Ovary (tissue), 9 donors: ENCODE results near the gene LCTL. TPM values are rescaled to one million over a fixed set of nuclear protein-coding genes. Genes with fewer than 3 reads are reported as not detected.

Source experiments
- DNase-seq, 5 donors: peaks; one replicate each; pipeline ENCODE4 v3.0.0-alpha.2; 2019 to 2020
- H3K27ac ChIP-seq, 2 donors: fragments of 200-600 bp; one replicate each; pipeline versions ENCODE4 v1.5.1 to v1.8.0; 2019 to 2022
- H3K27me3 ChIP-seq: fragments of 200-600 bp; one replicate; pipeline ENCODE4 v1.8.0; 2022
- H3K36me3 ChIP-seq: fragments of 200-600 bp; sonication (generic); one replicate; pipeline ENCODE4 v1.5.1; 2019
- H3K4me1 ChIP-seq: one replicate; pipeline ENCODE4 v1.8.1; 2013; ENCODE audit warnings: mild to moderate bottlenecking, moderate library complexity; ENCODE audit not compliant: insufficient read depth
- H3K4me3 ChIP-seq: fragments of 200-600 bp; sonication (generic); one replicate; pipeline ENCODE4 v1.5.1; 2017
- H3K9me3 ChIP-seq, 2 donors: fragments of 200-600 bp in 1 of 2; sonication (generic) in 1 of 2; one replicate each; pipeline versions ENCODE4 v1.5.1 to v1.8.1; 2013 to 2019; ENCODE audit warnings: mild to moderate bottlenecking in 1 of 2, moderate library complexity in 1 of 2
- EP300 ChIP-seq: sonication (generic); formaldehyde crosslinking; IDR thresholded peaks from one replicate; pipeline ENCODE4 v1.6.1; 2017; ENCODE audit warnings: antibody characterized with exemption
- POLR2A ChIP-seq: fragments of 450-650 bp; IDR thresholded peaks from one replicate; pipeline ENCODE4 v1.6.1; 2017; ENCODE audit warnings: antibody characterized with exemption, mild to moderate bottlenecking, moderate library complexity
- WGBS, 3 donors: extraction: QIAGEN DNeasy Blood & Tissue Kit in 1 of 3; methylation state at CpG; one replicate each; pipeline versions ENCODE4 v1.1.5 to v1.1.7; 2013 to 2017; 5-methylcytosine and 5-hydroxymethylcytosine counted together
- intact Hi-C, 4 donors: fragments of 100-400 bp; cut with DNase I; formaldehyde crosslinking; loops; one replicate each; pipeline versions ENCODE4 v1.11.0 to v1.15.1; 2022 to 2023
- polyA plus RNA-seq, 2 donors: library from polyadenylated mRNA; stranded (reverse); fragments of 200-250 nt in 1 of 2; fragments of 350-450 nt in 1 of 2; fragmentation: Illumina TruSeq in 1 of 2; extraction: RNeasy Lipid Tissue Mini Kit (QIAGEN cat#74804) in 1 of 2; gene quantifications; one replicate each; pipeline ENCODE4 v1.2.3, GENCODE V29; 2013 to 2014
- total RNA-seq, 7 donors: library from RNA; depleted of rRNA in 2 of 7; stranded (reverse); fragments of >200 nt in 2 of 7; fragmentation: NEBNext Ultra II Directional in 3 of 7; extraction: Animal tissue kit (Norgen Biotek cat#: 25700) in 3 of 7; gene quantifications; one replicate each; pipeline versions ENCODE4 v1.1.0 to v1.2.4, GENCODE V29; 2016 to 2023
- TF ChIP-seq, protein P1 (sequence below), 3 donors: fragments of 450-650 bp in 2 of 3; fragments of 200-600 bp in 1 of 3; IDR thresholded peaks; one replicate each; pipeline versions ENCODE4 v1.5.1 to v1.8.0; 2016 to 2022; ENCODE audit warnings: antibody characterized with exemption in 3 of 3, mild to moderate bottlenecking in 1 of 3
- donor health status: DM: no; HTN: no; CAD: no; lungs with moderate emphysema.
- donor health status: DM: no; HTN: no; CAD: no.
- donor health status: Bipolar disorder and iron deficiency.
- donor health status: DM: yes; HTN: yes; CAD: no.
- donor health status: DM: no; HTN: no; CAD: no.
- donor health status: DM: yes; HTN: yes; CAD: no.

Gene LCTL
- total and polyA plus RNA-seq, 9 donors, result 0.23 TPM; not detected in 8

GRCh38 chr15:66566963-66567531, 1.2 kb upstream of the LCTL start:
- Histone ChIP-seq H3K27ac (no peak overlapping the region), H3K4me1 (peaks cover 2% of the 10 kb centered on the region), H3K27me3 (no peaks in the 10 kb centered on the region), H3K9me3 (no peaks in the 10 kb centered on the region), H3K36me3 (no peaks in the 10 kb centered on the region), H3K4me3 (no peak overlapping the region)
- 25 to 31% (median 30%) methylated on average over 15 of the region's 15 CpGs for WGBS, 3 donors
- TF ChIP-seq, protein P1, sequence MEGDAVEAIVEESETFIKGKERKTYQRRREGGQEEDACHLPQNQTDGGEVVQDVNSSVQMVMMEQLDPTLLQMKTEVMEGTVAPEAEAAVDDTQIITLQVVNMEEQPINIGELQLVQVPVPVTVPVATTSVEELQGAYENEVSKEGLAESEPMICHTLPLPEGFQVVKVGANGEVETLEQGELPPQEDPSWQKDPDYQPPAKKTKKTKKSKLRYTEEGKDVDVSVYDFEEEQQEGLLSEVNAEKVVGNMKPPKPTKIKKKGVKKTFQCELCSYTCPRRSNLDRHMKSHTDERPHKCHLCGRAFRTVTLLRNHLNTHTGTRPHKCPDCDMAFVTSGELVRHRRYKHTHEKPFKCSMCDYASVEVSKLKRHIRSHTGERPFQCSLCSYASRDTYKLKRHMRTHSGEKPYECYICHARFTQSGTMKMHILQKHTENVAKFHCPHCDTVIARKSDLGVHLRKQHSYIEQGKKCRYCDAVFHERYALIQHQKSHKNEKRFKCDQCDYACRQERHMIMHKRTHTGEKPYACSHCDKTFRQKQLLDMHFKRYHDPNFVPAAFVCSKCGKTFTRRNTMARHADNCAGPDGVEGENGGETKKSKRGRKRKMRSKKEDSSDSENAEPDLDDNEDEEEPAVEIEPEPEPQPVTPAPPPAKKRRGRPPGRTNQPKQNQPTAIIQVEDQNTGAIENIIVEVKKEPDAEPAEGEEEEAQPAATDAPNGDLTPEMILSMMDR (IDR thresholded peaks at IDR 0.05), result peak; percentile 45 to 69 (median 46)
- TF ChIP-seq EP300, result no peak
- peak; percentile 38 to 64 (median 50) for DNase-seq
- intact Hi-C loops, result no loop called here

- no peak for TF ChIP-seq POLR2A
- no peak for TF ChIP-seq EP300
- TF ChIP-seq, protein P1 (IDR thresholded peaks at IDR 0.05), result no peak
- Histone ChIP-seq H3K27ac (no peak overlapping the region), H3K27me3 (no peaks in the 10 kb centered on the region), H3K36me3 (no peaks in the 10 kb centered on the region), H3K4me1 (peaks cover 2% of the 10 kb centered on the region), H3K9me3 (no peaks in the 10 kb centered on the region), H3K4me3 (no peak overlapping the region)
- DNase-seq, result no peak
- 78 to 80% (median 78%) methylated on average over 9 of the region's 9 CpGs for WGBS, 3 donors
- intact Hi-C loops, result no loop called here
Measured at GRCh38 chr15:66565141-66565641, 607 bp downstream of the LCTL start.

GRCh38 chr15:66564136-66565041, 1.4 kb downstream of the LCTL start:
- Histone ChIP-seq H3K27me3 (no peaks in the 10 kb centered on the region), H3K4me3 (no peak overlapping the region), H3K4me1 (peaks cover 2% of the 10 kb centered on the region), H3K27ac (no peak overlapping the region), H3K9me3 (no peaks in the 10 kb centered on the region), H3K36me3 (no peaks in the 10 kb centered on the region)
- TF ChIP-seq EP300 (no peak), POLR2A (no peak)
- TF ChIP-seq, protein P1 (IDR thresholded peaks at IDR 0.05), result no peak
- intact Hi-C loops, result no loop called here
- WGBS, 3 donors, result 80 to 88% (median 86%) methylated on average over 18 of the region's 18 CpGs
- DNase-seq, result no peak

- TF ChIP-seq, protein P1 (IDR thresholded peaks at IDR 0.05), result no peak
- TF ChIP-seq POLR2A (no peak), EP300 (no peak)
- H3K4me3 ChIP-seq, result no peak overlapping the region
- WGBS, 3 donors, result 88 to 94% (median 93%) methylated on average over 12 to 13 of the region's 13 CpGs
- H3K27me3 ChIP-seq, result no peaks in the 10 kb centered on the region
- intact Hi-C loops, result no loop called here
- no peak overlapping the region for H3K27ac ChIP-seq
- H3K36me3 ChIP-seq, result no peaks in the 10 kb centered on the region
- DNase-seq, result no peak
- peaks cover 2% of the 10 kb centered on the region for H3K4me1 ChIP-seq
- no peaks in the 10 kb centered on the region for H3K9me3 ChIP-seq
Measured at GRCh38 chr15:66563566-66564110, 2.2 kb downstream of the LCTL start.
